ENCODE measurements around the gene SWSAP1. TPM values are rescaled to one million over a fixed set of nuclear protein-coding genes. Genes with fewer than 3 reads are reported as not detected.

The SWSAP1 gene
- total and polyA plus RNA-seq, 9 of the 15 experiments (the other 6 are each of a cell fraction or from before 2014, with no cell fraction given): 0.18 to 2.8 (median 1.7) TPM

DNA sequence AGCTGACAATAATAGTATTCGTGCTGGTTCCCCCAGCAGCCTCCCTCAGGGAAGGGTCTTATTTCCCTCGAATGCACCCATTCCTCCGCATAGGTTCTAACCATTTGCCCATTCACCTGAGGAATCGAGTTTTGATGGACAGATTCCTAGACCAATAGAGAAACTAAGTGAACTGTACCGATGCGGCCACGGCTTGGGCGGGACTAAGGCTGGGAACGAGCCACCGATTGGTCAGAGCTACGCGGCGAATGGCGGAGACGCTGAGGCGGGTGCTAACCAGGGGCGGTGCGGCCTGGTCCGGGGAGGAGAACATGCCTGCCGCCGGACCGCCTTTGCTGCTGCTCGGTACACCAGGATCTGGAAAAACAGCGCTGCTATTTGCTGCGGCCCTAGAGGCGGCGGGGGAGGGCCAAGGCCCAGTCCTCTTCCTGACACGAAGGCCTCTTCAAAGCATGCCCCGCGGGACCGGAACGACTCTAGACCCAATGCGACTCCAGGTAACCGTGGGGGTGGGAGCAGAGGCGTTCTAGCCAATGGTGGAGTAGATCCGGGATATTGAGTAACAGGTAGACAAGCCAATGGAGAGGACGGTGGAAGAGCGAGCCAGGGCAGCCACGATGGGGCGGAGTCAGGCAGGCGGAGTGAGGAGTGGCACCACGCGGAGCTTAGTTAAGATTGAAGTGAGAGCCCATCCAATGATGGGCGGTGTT, at the start of gene SWSAP1 (continued):
- TF ChIP-seq ZNF318 (IDR thresholded peaks at IDR 0.05; ENCODE audit: borderline replicate concordance in 1 of 2, low read depth in 1 of 2) (no peak), ZFPM2 (CRISPR knock-in tag; IDR thresholded peaks at IDR 0.05) (no peak), HEY1 (CRISPR knock-in tag; IDR thresholded peaks at IDR 0.05; ENCODE audit: borderline replicate concordance) (no peak), ZBTB12 (CRISPR knock-in tag; IDR thresholded peaks at IDR 0.05) (peak; percentile 59; the same call in 1 of the 2 replicates), ZNF589 (CRISPR knock-in tag; IDR thresholded peaks at IDR 0.05; ENCODE audit: low read depth) (no peak), TFE3 (CRISPR knock-in tag; IDR thresholded peaks at IDR 0.05) (no peak), CBX3 (IDR thresholded peaks at IDR 0.05; ENCODE audit: borderline replicate concordance in 1 of 2, low read length in 2 of 2) (no peak), ZNF133 (CRISPR knock-in tag; IDR thresholded peaks at IDR 0.05) (peak; percentile 55; the same call in 1 of the 2 replicates), MEF2D (tag; conservative IDR thresholded peaks at IDR 0.05; ENCODE audit: low read depth) (no peak), ZNF354B (CRISPR knock-in tag; IDR thresholded peaks at IDR 0.05) (no peak)
- TF ChIP-seq, protein P1, sequence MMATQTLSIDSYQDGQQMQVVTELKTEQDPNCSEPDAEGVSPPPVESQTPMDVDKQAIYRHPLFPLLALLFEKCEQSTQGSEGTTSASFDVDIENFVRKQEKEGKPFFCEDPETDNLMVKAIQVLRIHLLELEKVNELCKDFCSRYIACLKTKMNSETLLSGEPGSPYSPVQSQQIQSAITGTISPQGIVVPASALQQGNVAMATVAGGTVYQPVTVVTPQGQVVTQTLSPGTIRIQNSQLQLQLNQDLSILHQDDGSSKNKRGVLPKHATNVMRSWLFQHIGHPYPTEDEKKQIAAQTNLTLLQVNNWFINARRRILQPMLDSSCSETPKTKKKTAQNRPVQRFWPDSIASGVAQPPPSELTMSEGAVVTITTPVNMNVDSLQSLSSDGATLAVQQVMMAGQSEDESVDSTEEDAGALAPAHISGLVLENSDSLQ (IDR thresholded peaks at IDR 0.05): peak; percentile 99
- TF ChIP-seq, protein P2, sequence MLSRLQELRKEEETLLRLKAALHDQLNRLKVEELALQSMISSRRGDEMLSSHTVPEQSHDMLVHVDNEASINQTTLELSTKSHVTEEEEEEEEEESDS (CRISPR knock-in tag; IDR thresholded peaks at IDR 0.05): no peak
- TF ChIP-seq, protein P3, sequence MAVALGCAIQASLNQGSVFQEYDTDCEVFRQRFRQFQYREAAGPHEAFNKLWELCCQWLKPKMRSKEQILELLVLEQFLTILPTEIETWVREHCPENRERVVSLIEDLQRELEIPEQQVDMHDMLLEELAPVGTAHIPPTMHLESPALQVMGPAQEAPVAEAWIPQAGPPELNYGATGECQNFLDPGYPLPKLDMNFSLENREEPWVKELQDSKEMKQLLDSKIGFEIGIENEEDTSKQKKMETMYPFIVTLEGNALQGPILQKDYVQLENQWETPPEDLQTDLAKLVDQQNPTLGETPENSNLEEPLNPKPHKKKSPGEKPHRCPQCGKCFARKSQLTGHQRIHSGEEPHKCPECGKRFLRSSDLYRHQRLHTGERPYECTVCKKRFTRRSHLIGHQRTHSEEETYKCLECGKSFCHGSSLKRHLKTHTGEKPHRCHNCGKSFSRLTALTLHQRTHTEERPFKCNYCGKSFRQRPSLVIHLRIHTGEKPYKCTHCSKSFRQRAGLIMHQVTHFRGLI (CRISPR knock-in tag; IDR thresholded peaks at IDR 0.05): no peak
